Epidermal melanocyte (primary cell): ENCODE data around the gene CCL25.
"Not testable (repeated sequence)": the region's sequence is repeated elsewhere in the genome, so short reads cannot be mapped to it uniquely, and the experiment has no call there.

Source experiments
- DNase-seq: peaks from one replicate; pipeline ENCODE4 v3.0.0; 2011; ENCODE audit warnings: low spot score; ENCODE audit not compliant: insufficient read length

The CCL25 gene

DNA sequence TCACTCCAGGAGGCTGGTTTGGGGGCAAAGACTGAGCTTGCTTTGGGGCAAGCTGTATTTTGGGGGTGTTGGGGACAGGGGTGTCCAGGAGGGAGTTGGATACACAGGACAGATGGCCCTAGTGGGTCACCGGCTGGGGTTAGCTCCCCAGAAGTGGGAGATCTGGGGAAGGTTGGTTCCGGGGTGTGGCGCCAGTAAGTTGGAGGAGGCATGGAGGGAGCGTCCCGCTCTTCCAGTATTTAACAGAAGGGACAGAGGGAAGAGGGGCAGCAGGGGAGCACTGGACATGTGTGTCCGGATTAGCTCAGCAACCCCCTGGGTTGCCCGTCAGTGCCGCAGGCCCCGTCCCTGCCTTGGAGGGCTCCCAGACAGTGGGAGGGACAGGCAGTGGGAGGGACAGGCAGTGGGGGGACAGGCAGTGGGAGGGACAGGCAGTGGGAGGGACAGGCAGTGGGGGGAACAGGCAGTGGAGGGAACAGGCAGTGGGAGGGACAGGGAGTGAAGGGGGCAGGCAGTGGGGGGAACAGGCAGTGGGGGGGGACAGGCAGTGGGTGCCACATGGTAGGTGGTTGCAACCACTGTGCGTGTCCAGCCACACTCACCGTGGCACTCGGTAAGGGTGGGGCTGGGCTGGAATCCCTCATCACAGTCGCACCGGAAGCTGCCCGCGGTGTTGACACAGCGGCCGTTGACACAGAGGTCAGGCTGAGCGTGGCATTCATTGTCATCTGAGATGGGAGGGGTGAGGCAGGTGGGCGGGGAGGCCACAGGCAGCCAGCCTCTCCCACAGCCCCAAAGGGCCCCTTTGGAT, 33.2 kb downstream of the CCL25 start:
- DNase-seq, result no peak

DNA sequence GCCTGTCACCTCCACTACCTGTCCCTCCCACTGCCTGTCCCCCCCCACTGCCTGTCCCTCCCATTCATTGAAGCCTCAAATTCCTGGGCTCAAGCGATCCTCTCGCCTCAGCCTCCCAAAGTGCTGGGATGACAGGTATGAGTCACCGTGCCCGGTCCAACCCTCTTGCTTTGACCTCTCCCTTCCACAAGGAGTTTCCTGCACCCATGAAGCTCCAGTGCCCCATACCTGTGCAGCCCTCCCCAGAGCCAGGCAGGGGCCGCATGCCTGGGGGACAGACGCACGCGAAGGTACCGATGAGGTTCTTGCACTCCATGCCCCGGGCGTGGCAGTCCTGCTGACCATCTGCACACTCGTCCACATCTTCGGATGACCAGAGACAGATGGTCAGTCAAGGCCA, 34.3 kb downstream of the CCL25 start:
- no peak for DNase-seq

DNA sequence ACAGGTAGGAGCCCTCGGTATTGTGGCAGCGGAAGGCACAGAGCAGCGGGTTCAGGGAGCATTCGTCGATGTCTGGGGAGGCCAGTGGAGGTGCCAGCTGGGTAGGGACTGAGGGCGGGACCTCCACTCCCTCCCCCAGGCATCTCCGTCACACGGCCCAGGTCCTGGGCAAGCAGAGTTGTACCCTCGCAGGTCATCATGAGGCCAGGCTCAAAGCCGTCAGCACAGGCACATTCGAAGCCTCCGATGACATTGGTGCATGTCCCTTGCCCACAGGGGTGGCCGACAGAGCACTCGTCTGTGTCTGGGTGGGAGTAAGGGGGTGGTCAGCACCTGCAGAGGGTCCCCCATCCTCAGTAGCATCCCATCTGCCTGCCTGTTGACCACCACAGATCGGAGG, 35.3 kb downstream of the CCL25 start:
- no peak for DNase-seq

DNA sequence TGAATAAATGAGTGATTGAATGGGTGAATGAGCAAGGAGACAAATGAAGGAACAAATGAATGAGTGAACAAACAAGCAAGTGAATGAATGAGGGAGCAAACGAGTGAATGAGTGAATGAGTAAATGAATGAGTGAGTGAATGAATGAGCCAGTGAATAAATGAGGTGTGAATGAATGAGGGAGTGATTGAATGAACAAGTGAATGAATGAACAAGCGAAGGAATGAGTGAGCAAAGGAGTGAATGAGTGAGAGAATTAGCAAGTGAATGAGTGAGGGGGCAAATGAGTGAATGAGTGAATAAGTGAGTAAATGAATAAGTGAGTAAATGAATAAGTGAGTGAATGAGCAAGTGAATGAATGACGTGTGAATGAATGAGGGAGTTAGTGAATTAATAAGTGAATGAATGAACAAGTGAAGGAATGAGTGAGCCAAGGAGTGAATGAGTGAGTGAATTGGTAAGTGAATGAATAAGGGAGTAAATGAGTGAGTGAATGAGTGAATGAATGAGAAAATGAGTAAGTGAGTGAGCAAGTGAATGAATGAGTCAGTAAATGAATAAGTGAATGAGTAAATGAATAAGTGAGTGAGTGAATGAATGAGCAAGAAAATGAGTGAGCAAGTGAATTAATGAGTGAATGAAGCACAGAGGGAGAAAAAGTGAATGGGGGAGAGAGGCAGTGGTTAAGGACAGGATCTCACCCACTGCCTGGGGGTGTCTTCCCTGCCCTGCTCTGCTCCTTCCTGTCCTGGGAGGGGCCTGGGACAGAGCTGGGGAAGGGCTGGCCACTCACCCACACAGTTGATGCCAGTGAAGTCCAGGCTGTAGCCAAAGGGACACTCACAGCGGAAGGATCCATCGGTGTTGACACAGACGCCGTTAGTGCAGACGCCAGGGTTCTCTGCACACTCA, 36.4 kb downstream of the CCL25 start:
- no peak for DNase-seq

DNA sequence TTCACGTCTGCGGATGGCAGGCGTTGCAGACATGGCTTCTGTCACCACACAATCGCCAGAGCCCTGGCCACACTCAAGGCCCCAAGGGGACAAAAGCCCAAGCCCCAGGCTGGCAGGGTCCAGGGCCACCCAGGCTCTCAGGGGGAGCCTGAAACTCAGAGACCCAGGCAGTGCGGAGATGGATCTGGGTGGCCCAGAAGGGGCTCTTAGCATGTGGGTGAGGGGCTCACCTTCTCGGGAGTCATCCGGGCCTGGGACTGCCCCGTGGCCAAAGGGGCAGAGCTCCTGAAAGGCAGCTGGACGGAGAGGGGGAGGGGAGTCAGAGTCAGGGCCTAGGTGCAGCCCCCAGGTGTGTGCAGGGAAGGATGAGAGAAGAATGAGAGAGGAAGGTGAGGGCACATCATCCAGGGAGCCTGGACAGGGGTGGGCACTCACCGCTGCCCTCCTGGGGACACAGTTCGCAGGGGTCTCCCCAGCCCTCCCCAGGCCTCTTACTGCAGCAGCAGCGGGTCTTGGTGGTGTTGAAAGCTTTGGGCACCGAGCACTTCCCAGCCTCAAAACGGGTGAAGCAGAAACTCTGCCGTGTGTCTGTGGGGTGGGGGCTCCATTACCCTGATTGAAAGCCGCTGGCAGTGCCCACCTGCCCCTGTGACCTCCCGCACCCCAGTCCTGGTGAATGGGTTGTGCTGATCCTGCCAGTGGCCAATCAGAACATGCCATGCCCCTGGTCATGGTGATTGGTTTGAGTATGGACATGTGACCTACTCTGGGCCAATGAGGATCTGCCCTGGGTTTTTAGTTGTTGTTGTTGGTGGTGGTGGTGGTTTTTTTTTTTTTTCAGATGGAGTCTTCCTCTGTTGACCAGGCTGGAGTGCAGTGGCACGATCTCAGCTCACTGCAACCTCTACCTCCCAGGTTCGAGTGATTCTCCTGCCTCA, 37.4 kb downstream of the CCL25 start:
- DNase-seq, result no peak

DNA sequence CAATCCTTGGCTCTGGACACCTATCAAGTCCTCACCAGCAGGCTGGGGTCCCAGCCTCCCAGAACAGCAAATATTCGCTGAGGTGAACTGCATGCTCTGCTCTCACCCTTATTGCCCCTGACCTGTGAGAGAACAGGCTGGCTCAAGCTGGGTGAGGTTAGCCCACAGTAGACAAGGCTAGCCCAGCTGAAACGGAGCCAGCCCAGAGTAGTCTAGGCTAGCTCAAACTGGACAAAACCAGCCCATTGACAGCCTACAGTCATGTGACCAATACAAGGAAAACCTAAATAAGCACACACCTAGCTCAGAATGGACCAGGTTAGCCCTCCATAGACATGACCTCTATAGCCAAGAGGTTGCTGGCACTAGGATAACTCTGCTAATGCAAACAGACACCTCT, 38.4 kb downstream of the CCL25 start:
- DNase-seq, result no peak

DNA sequence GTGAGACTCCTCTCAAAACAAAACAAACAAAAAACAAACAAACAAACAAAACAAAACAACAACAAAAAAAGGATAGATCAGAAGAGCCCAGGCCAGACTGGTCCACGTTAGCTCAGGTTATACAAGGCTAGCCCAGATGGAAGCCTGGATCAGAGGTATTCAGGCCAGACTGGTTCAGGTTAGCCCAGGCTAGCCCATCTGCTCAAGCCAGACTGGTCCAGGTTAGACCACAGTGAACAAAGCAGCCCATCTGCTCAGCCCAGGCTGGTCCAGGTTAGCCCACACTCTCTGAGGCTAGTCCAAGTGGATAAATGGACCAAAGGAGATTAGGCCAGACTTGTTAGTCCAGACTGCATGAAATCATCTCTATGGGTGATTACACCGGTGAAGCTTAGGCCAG, 41.2 kb downstream of the CCL25 start:
- DNase-seq, result no peak

DNA sequence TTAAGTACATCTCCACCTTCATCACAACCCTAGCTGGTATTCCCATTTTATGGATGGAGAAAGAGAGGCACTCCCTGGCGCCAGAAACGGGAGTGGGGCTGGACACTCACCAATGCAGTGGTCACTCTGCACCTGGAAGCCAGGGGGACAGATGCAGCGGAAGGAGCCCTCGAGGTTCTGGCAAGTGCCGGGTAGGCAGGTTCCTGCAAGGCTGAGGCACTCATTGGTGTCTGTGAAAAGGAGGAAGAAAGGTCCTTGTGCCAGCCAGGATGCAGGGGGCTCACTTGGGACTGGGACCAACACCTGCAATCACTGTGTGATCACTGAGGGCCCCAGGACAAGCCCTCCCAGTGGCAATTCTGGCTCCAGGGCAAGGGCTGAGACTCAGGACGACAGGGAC, 41.8 kb downstream of the CCL25 start:
- DNase-seq, result no peak

DNA sequence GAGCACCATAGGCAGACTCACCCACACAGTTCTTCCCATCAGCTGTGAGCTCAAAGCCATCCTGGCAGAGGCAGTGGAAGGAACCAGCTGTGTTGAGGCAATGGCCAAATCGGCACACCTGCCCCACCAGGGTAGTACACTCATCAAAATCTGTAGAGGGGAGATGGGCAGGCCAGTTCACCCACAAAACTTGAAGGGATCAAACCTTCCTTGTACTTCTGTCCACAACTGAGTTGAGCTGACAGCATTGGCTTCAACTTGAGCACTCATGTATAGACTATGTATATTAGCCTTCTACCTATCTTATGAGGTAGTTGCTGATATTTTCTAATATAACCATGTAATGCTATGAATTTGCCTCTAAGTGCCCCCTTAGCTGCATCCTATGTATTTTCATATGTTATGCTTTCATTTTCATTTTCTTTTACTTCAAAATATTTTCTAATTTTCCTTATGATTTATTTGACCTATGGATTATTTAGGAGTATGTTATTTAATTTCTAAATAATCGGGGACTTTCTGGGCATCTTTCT, 42.9 kb downstream of the CCL25 start:
- no peak for DNase-seq

DNA sequence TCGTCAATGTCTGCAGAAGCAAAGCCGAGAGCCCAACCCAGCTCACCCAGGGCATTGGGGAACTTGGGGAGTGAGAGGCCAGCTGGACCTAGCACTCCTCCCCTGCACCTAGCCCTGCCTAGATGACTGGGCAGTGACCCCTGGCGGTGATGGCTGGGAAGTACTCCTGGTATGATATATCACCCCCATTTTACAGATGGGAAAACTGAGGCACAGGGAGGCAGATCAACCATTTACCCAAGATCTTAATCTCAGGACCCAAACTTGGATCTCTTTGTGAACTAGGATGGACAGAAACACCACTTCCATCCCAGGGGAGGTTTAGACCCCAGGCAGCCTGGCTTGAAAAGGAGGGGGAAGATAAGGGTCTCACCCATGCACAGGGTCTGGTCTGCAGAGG, 43.5 kb downstream of the CCL25 start:
- no peak for DNase-seq

DNA sequence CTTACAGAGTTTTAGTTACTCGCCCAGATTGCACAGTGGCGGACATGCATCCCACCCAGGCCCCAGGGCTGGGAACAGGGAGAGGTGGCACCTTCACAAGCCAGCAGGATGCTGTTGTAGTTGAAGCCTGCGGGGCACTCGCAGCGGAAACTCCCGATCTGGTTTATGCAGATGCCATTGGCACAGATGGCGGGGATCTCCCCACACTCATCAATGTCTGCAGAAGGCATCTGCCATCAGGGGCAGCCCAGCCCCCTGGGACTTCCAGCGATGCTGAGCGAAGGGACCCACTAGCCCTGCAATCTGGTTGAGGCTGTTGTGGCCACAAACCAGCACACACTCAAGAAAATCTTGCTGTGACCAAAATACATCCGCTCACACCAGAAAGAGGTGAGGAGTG, 44.6 kb downstream of the CCL25 start:
- DNase-seq, result no peak

DNA sequence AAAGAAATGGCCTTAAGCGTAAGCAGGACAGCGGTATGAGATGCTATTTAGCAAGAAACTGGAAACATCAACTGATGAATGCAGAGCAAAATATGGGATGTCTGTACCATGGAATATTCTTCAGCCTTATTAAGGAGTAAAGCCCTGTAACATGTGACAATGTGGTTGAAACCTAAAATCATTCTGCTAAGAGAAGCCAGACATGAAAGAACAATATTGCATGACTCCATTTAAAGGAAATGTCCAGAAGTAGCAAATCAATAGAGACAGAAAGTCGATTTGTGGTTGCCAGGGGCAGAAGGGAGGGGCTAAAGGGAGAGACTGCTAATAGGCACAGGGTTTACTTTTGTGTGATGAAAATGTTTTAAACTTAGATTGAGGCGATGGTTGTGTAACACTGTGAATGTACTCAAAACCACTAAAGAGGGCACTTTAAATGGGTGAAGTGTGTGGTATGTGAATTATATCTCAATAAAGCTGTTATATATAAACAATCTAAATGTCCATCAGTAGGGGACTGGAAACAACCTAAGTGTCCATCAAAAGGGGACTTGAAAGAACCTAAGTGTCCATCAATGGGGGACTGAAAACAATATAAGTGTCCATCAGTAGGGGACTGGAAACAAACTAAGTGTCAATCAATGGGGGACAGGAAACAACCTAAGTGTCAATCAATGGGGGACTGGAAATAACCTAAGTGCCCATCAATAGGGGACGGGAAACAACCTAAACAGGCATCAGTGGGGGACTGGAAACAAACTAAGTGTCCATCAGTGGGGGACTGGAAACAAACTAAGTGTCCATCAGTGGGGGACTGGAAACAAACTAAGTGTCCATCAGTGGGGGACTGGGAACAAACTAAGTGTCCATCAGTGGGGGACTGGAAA, 45.4 kb downstream of the CCL25 start:
- DNase-seq, result no peak

DNA sequence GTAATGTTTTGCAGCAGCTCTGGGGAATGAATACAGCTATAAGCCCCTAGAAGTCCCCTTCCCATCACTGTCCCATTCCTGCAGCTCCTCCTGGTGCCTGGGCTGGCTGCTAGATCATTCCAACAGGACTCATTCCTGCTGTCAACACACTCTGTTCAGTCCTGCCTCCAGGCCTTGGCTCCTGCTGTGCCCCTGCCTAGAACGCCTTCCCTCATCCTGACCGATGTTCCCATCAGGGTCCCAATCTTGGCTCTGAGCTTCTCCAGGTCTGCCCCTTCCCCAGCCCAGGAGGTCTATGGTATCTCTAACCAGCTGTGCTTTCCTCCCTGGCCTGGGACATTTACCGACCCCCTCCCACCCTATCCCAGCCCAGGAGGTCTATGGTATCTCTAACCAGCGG, 48.8 kb downstream of the CCL25 start:
- no peak for DNase-seq

DNA sequence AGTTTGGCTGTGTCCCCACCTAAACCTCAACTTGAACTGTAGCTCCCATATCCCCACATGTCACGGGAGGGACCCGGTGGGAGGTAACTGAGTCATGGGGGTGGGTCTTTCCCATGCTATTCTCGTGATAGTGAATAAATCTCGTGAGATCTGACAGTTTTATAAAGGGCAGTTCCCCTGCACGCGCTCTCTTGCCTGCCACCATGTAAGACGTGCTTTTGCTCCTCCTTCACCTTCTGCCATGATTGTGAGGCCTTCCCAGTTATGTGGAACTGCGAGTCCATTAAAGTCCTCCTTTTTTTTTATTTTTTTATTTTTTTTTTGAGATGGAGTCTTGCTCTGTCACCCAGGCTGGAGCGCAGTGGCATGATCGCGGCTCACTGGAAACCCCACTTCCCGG, 49.4 kb downstream of the CCL25 start:
- DNase-seq, result not testable (repeated sequence)

DNA sequence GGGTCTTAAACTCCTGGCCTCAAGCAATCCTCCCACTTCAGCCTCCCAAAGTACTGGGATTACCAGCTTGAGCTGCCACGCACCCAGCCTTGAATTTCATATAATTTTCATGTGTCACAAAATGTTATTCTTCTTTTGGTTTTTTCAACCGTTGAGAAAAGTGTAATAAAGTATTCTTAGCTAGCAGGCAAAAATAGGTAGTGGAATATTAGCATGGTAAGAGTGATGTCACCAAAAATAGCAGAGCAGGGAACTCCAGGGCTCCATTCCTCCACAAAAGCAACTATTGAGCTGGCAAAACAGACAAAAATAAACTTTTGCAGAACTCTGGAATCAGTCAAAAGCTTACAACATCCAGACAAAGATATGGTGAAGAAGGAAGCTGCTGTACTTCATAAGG, 52.9 kb downstream of the CCL25 start:
- no peak for DNase-seq

DNA sequence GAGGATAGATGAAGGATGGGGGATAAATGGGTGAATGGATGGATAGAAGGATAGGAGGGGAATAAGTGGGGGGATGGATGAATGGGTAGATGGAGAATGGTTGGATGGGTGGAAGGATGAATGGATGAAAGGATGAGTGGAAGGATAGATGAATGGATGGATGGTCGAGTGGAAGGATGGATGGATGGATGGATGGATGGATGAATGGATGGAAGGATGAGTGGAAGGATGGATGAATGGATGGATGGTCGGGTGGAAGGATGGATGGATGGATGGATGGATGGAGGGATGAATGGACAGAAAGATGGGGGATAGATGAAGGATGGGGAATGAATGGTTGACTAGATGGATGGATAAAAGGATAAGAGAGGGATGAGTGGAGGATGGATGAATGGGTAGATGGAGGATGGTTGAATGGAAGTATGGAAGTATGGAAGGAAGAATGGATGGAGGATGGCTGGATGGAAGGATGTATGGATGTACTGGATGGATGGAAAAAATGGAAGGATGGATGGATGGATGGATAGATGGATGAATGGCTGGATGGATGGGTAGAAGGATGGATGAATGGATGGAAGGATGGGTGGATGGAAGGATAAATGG, 54.8 kb downstream of the CCL25 start:
- DNase-seq, result no peak

DNA sequence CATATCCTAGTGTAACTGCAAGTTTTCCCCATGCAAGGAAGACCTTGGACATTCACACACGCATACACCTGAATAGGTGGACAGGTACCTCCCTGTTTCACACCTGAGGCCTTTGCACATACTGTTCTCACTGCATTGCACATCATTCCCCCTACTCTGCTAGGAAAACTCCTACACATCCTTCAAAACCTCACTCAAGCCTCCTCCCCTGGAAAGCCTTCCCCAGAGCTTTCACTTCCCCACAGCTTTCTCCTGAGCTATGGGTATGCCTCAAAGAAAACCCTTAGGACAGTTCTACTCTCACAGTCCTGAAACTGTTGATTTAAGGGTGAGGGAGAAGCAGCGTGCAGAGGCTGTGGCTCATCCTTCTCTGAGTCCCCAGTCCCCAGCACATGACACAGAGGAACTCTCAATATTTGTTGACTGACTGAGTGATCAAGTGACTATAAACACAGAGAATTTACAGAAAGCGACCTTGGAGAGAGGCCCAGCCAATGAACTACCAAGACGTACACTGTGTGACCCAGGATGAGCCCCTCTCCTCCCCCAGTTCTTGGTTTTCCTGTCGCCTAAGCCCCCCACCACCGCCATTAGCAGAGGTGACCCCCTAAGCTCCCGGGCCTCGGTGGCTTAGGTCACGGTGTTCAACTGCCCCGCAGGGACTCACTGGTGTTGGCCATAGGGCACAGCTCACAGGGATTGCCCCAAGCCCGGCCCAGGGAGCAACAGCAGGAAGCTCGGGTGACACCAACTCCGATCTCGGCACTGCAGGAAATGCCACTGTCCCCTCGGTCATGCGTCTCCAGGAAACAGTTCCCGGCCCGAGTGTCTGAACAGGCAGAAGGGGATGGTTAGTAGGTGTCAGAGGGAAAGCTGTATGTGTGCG, 56.2 kb downstream of the CCL25 start:
- no peak for DNase-seq

DNA sequence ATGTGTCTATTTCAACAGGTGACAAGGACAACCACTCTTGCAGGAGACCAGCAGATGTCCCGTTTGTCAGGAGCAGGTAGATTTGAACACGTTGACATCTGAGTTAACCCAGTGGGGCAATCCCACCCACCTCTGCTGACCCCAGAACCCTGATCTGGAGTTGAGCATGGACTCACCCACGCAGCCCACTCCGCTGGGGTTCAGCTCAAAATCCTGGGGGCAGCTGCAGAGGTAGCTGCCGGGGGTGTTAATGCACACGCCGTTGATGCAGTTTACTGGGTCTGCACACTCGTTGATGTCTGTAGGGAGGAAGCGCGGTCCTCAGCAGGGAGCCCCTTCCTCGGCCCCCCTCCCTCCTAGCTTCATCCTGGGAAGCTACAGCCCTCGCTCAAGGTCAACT, 56.9 kb downstream of the CCL25 start:
- no peak for DNase-seq
